ENCODE measurements around the gene COL4A2. TPM values are rescaled to one million over a fixed set of nuclear protein-coding genes. Genes with fewer than 3 reads are reported as not detected.

Gene COL4A2
- total RNA-seq, 4 donors from 2014 or later: 75.1 to 322 (median 115) TPM

DNA sequence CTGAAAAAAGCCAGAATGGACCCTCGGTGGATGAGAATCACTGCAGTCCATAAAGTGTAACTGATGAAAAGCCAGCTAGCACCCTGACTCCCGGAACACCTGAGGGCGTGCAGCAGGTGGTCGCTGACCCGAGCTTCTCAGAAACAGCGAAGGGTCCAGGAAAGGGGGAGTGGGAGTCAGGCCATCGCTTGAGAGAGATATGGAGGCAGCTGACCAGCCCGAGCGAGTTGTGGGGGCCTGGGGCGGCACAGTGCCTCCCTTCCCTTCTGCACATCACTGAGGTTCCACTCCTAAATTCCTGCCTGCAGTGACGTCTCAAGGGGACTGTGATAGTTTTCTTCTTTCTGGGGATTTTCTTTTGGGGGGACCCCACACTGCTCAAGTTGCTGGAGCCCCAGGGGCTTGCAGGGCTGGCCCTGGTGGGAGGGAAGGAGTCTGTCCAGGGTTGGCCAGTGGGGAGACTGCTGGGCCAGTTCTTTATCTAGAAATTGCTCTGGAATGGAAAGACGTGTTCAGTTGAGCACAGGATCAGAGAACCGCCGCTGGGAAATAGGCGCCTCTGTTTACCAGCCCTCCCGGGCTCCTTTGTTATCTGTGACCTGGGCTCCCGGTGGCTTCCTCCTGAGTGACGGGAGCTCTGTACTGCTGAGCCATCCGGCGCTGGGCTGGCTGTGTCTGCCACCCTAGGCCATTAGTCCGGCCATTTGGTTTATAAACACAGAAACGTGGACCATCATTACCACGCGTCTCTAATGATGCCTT, 183.1 kb downstream of the COL4A2 start:
- Histone ChIP-seq H3K36me3 (no peaks in the 10 kb centered on the region), H3K27me3 (no peaks in the 10 kb centered on the region), H3K4me1 (no peaks in the 10 kb centered on the region), H3K4me3 (no peak overlapping the region), H3K9me3 (no peaks in the 10 kb centered on the region), H3K27ac (no peak overlapping the region)
- intact Hi-C loops (cut with DNase I; ENCODE audit: low total_unique reads) (no loop called here), in situ Hi-C loops (cut with MboI; ENCODE audit: low pct_ligation_motif_present in 1 of 4, low pct_unique_long_range_greater_than_20kb in 1 of 4, low sequenced_read_pairs in 3 of 4) (no loop called here)
- DNase-seq: no peak
- 89 to 91% methylated on average over 6 to 24 of the region's 24 CpGs for WGBS, 2 donors (ENCODE audit: low coverage in 1 of 2)
- TF ChIP-seq EP300 (IDR thresholded peaks at IDR 0.05; ENCODE audit: low read depth) (no peak), POLR2AphosphoS5 (IDR thresholded peaks at IDR 0.05) (no peak), CTCF (IDR thresholded peaks at IDR 0.05) (no peak), POLR2A (IDR thresholded peaks at IDR 0.05) (no peak)

GRCh38 chr13:110491869-110492678, 185.0 kb downstream of the COL4A2 start:
- WGBS, 2 donors (ENCODE audit: low coverage in 1 of 2): 92% methylated on average over 24 of the region's 24 CpGs; no CpG with 5 or more reads in 1 of the 2 donors
- intact Hi-C loops (cut with DNase I; ENCODE audit: low total_unique reads): no loop called here
- no peak for DNase-seq
- peaks cover 0 to 7% (median 0%) of the 10 kb centered on the region in 4 donors for H3K36me3 ChIP-seq
- no peak overlapping the region for H3K4me3 ChIP-seq
- H3K4me1 ChIP-seq: no peaks in the 10 kb centered on the region
- no peak overlapping the region for H3K27ac ChIP-seq
- TF ChIP-seq EP300 (IDR thresholded peaks at IDR 0.05; ENCODE audit: low read depth) (no peak), POLR2A (IDR thresholded peaks at IDR 0.05) (no peak)
- H3K9me3 ChIP-seq: no peaks in the 10 kb centered on the region
- H3K27me3 ChIP-seq: no peaks in the 10 kb centered on the region
- in situ Hi-C loops (cut with MboI; ENCODE audit: low pct_ligation_motif_present in 1 of 4, low pct_unique_long_range_greater_than_20kb in 1 of 4, low sequenced_read_pairs in 3 of 4): no loop called here

DNA sequence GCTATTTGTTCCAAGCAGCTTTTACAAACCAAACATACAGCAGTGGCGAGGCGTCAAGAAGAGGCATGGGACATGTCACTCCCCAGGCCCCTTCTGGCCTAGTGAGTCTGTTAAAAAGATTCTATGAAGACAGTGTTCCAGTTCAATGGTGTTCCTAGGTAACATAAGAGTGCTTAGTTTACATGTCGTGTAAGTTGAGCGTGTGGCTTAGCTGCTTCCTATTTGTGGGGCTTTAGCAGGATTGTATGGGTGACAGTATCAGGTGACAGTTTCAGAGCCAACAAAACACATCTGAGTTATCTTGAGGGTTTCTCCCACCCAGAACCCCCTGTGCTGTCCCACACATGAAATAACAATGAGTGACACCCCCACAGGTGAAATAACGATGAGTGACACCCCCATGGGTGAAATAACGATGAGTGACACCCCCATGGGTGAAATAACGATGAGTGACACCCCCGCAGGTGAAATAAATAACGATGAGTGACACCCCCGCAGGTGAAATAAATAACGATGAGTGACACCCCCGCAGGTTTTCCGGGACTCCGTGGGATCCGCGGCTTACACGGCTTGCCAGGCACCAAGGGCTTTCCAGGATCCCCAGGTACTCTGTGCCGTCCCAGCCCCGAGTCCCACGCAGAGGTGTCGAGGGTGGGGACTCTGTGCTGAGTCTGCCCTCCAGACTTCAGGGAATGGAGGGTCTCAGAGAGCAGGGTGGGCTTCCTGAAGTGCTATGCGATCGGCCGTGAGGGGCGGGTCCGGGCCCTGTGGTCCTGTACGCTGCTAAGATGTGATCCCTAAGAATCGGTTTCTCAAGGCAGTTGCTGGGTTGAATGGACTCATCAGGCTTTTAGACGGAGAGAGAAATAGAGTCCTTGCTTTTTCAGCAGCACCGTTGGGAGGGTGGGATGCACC, 185.9 kb downstream of the COL4A2 start:
- Histone ChIP-seq H3K36me3 (peaks cover 0 to 7% (median 0%) of the 10 kb centered on the region in 4 donors), H3K4me3 (no peak overlapping the region), H3K9me3 (no peaks in the 10 kb centered on the region), H3K4me1 (no peaks in the 10 kb centered on the region), H3K27ac (no peak overlapping the region), H3K27me3 (no peaks in the 10 kb centered on the region)
- intact Hi-C loops (cut with DNase I; ENCODE audit: low total_unique reads): no loop called here
- TF ChIP-seq CTCF (IDR thresholded peaks at IDR 0.05) (no peak), POLR2A (IDR thresholded peaks at IDR 0.05) (no peak), POLR2AphosphoS5 (IDR thresholded peaks at IDR 0.05) (no peak), EP300 (IDR thresholded peaks at IDR 0.05; ENCODE audit: low read depth) (no peak)
- in situ Hi-C loops (cut with MboI; ENCODE audit: low pct_ligation_motif_present in 1 of 4, low pct_unique_long_range_greater_than_20kb in 1 of 4, low sequenced_read_pairs in 3 of 4): no loop called here
- 92 to 96% methylated on average over 8 to 30 of the region's 30 CpGs for WGBS, 2 donors (ENCODE audit: low coverage in 1 of 2)
- DNase-seq: no peak

GRCh38 chr13:110493613-110494012, 186.5 kb downstream of the COL4A2 start:
- Histone ChIP-seq H3K27me3 (no peaks in the 10 kb centered on the region), H3K36me3 (peaks cover 0 to 7% (median 0%) of the 10 kb centered on the region in 4 donors), H3K27ac (no peak overlapping the region), H3K9me3 (no peaks in the 10 kb centered on the region), H3K4me1 (no peaks in the 10 kb centered on the region), H3K4me3 (no peak overlapping the region)
- TF ChIP-seq POLR2A (IDR thresholded peaks at IDR 0.05) (no peak), POLR2AphosphoS5 (IDR thresholded peaks at IDR 0.05) (no peak), CTCF (IDR thresholded peaks at IDR 0.05) (no peak), EP300 (IDR thresholded peaks at IDR 0.05; ENCODE audit: low read depth) (no peak)
- in situ Hi-C loops (cut with MboI; ENCODE audit: low pct_ligation_motif_present in 1 of 4, low pct_unique_long_range_greater_than_20kb in 1 of 4, low sequenced_read_pairs in 3 of 4) (no loop called here), intact Hi-C loops (cut with DNase I; ENCODE audit: low total_unique reads) (no loop called here)
- 92% methylated on average over 9 of the region's 9 CpGs; no CpG with 5 or more reads in 1 of the 2 donors for WGBS, 2 donors (ENCODE audit: low coverage in 1 of 2)
- DNase-seq: no peak

Measured in transverse colon (tissue), 4 donors.